ENCODE results near the gene UPK1A.

DNA sequence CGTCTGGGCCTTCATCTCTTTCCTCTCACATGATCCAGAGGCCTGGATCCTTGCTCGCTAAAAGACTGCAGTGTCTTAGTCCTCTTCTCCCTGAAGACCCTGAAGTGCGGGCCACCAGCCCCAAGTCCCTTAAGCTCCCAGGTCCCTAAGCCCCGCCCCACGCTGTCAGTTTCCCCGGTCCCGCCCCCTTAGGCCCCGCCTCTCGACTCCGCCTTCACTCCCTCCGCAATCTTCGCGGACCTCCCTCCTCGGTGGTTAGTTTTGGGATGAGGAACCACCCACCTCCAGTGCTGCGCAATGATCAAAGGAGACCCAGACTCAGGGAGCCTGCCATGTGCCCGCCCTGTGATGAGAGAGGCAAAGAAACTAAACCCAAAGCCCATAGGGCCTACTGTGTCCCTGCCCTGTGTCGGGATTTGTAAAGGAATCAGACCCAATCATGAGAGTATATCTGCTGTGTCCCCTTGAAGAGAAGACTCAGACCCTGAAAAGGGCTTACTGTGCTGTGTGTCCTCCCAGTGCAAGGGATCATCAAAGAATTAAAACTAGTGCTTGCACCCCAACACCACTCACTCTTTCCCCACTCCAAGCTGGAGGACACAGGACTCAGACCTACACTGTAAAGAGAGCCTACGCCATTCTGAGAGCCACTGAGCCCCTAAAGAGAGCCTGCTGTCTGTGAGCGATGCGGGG lies 21.2 kb upstream of the UPK1A start:
- TF ChIP-seq, protein P1, sequence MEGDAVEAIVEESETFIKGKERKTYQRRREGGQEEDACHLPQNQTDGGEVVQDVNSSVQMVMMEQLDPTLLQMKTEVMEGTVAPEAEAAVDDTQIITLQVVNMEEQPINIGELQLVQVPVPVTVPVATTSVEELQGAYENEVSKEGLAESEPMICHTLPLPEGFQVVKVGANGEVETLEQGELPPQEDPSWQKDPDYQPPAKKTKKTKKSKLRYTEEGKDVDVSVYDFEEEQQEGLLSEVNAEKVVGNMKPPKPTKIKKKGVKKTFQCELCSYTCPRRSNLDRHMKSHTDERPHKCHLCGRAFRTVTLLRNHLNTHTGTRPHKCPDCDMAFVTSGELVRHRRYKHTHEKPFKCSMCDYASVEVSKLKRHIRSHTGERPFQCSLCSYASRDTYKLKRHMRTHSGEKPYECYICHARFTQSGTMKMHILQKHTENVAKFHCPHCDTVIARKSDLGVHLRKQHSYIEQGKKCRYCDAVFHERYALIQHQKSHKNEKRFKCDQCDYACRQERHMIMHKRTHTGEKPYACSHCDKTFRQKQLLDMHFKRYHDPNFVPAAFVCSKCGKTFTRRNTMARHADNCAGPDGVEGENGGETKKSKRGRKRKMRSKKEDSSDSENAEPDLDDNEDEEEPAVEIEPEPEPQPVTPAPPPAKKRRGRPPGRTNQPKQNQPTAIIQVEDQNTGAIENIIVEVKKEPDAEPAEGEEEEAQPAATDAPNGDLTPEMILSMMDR (conservative IDR thresholded peaks at IDR 0.05; ENCODE audit: low read length) = no peak
- no peak for TF ChIP-seq EZH2phosphoT487 (IDR thresholded peaks at IDR 0.05; ENCODE audit: borderline replicate concordance, low read depth, low read length)
